HG03045 (cell line): Measurements from ENCODE around the gene SYNPO2L.
"Not testable (repeated sequence)": the region's sequence is repeated elsewhere in the genome, so short reads cannot be mapped to it uniquely, and the experiment has no call there.

ENCODE experiments used
- ATAC-seq: cut with Tn5 transposase; IDR thresholded peaks from one replicate; pipeline ENCODE4 v1.9.1; 2021; ENCODE audit warnings: mild to moderate bottlenecking, moderate library complexity; ENCODE audit not compliant: unreplicated experiment

SYNPO2L gene

DNA sequence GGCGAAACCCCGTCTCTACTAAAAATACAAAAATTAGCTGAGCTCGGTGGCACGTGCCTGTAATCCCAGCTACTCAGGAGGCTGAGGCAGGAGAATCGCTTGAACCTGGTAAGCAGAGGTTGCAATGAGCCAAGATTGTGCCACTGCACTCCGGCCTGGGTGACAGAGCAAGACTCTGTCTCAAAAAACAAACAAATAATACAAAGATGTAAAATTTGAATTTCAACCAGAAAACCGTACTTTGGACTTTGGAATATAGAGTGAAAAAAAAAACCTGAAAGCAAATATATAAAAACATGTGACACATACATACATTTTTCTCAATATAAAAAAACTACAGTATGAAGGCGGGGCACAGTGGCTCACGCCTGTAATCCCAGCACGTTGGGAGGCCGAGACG, 34.9 kb downstream of the SYNPO2L start:
- ATAC-seq, result not testable (repeated sequence)

DNA sequence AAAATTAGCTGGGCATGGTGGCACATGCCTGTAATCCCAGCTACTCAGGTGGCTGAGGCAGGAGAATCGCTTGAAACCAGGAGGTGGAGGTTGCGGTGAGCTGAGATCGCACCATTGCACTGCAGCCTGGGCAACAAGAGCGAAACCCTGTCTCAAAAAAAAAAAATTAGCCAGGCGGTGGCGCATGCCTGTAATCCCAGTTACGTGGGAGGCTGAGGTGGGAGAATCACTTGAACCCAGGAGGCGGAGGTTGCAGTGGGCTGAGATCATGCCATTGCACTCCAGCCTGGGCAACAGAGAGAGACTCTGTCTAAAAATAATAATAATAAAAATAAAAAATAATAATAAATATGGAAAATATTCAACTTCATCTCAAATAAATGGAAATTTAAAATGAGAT, 38.7 kb downstream of the SYNPO2L start:
- ATAC-seq, result not testable (repeated sequence)

GRCh38 chr10:73614720-73615119, 41.1 kb downstream of the SYNPO2L start:
- ATAC-seq, result no peak

GRCh38 chr10:73609116-73609515, 46.7 kb downstream of the SYNPO2L start:
- no peak for ATAC-seq

- no peak for ATAC-seq
Observed at GRCh38 chr10:73601486-73601921, 54.3 kb downstream of the SYNPO2L start.

GRCh38 chr10:73597346-73597745, 58.5 kb downstream of the SYNPO2L start:
- ATAC-seq, result no peak
